Iris pigment epithelial cell (primary cell): ENCODE measurements around the gene PPM1M.

ENCODE experiments used
- DNase-seq: peaks from one replicate; pipeline ENCODE4 v3.0.0-alpha.2; 2011; ENCODE audit warnings: low read depth

PPM1M gene

DNA sequence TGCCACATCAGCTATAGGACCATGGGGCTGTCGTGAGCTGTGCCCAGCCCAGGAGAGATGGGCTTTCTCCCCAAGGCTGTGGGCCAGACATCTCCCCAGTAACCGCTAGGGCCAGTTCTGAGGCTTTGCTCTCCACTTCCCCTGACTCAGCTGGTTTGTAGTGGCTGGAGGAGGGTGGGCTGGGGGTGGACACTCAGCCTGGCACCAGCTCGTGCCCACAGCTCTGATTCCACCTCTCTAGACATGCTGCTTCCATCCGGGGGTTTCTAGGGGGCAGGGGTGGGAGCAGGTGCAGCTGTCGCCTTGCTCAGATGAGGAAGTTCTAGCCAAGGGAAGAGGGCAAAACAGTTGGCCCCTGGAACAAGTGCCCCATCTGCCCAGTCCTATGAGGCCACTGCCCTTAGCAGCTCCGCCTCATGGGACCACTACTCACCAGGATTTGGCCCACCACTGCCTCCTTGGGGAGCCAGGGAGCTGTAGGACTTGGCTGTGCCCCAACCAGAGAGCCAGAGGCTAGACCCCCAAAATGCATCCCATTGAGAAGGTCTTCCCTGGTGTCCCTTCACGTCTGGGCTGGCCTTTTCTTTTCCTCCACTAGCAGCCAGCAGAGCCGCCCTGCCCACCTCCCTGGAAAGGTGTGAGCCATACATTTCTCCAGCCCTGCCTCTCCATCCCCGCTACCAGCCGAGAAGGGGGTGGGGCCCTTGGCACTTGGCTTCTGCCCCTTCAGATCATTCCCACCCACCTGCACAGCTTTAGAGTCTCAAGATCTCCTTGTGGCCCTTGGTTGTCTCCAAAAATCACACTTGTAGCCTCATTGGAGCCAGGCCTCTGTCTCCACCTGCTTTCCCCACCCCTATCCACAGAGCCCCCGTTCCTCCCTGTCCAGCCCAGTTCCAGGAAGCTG lies 51.9 kb downstream of the PPM1M start:
- no peak for DNase-seq

- no peak for DNase-seq
Measured at GRCh38 chr3:52298149-52299098, 52.9 kb downstream of the PPM1M start.

GRCh38 chr3:52299247-52299878 lies 53.8 kb downstream of the PPM1M start:
- DNase-seq: no peak
